ENCODE results near the gene ZBTB39. TPM values are rescaled to one million over a fixed set of nuclear protein-coding genes. Genes with fewer than 3 reads are reported as not detected.
"Not testable (repeated sequence)": the region's sequence is repeated elsewhere in the genome, so short reads cannot be mapped to it uniquely, and the experiment has no call there.

The ZBTB39 gene
- total RNA-seq, 2 donors from 2014 or later: 3.6 to 5.2 TPM

- no peak overlapping the region for H3K27ac ChIP-seq
- H3K4me3 ChIP-seq: no peak overlapping the region
- no peaks in the 10 kb centered on the region for H3K9me3 ChIP-seq
- H3K36me3 ChIP-seq (replicated peaks in 1 of 2; ENCODE audit: insufficient read depth in 1 of 2, low read depth in 2 of 2): no peaks in the 10 kb centered on the region
- H3K27me3 ChIP-seq: no peaks in the 10 kb centered on the region
- H3K4me1 ChIP-seq: no peaks in the 10 kb centered on the region
- no peak for ATAC-seq
- intact Hi-C loops (cut with DNase I): no loop called here
- 81 to 82% methylated on average over 9 of the region's 9 CpGs for WGBS, 2 donors
- no peak for TF ChIP-seq CTCF (IDR thresholded peaks at IDR 0.05)
- TF ChIP-seq POLR2A (IDR thresholded peaks at IDR 0.05): no peak
- no peak for DNase-seq
These were observed 13.8 kb upstream of the ZBTB39 start for GRCh38 chr12:57019983-57020719.

- H3K4me3 ChIP-seq: no peak overlapping the region
- no peaks in the 10 kb centered on the region for H3K27me3 ChIP-seq
- 67 to 77% methylated on average over 1 of the region's 1 CpG for WGBS, 2 donors
- no peak overlapping the region for H3K27ac ChIP-seq
- H3K9me3 ChIP-seq: no peaks in the 10 kb centered on the region
- no peaks in the 10 kb centered on the region for H3K4me1 ChIP-seq
- no peak for TF ChIP-seq CTCF (IDR thresholded peaks at IDR 0.05)
- TF ChIP-seq POLR2A (IDR thresholded peaks at IDR 0.05): no peak
- ATAC-seq: no peak
- no peak for DNase-seq
- intact Hi-C loops (cut with DNase I): no loop called here
- H3K36me3 ChIP-seq (replicated peaks in 1 of 2; ENCODE audit: insufficient read depth in 1 of 2, low read depth in 2 of 2): no peaks in the 10 kb centered on the region
These were observed 12.6 kb upstream of the ZBTB39 start for GRCh38 chr12:57018906-57019305.

GRCh38 chr12:57018353-57018752 lies 12.0 kb upstream of the ZBTB39 start:
- H3K27ac ChIP-seq; DNase-seq; H3K27me3 ChIP-seq; H3K4me1 ChIP-seq; intact Hi-C loops (cut with DNase I); H3K4me3 ChIP-seq; ATAC-seq; H3K9me3 ChIP-seq; H3K36me3 ChIP-seq (replicated peaks in 1 of 2; ENCODE audit: insufficient read depth in 1 of 2, low read depth in 2 of 2): not testable (repeated sequence)
- 77 to 80% methylated on average over 5 of the region's 5 CpGs for WGBS, 2 donors

- DNase-seq: no peak
- H3K4me1 ChIP-seq: no peaks in the 10 kb centered on the region
- no peak within 1 kb of the TSS for H3K27ac ChIP-seq
- 30 to 36% methylated on average over 6 of the region's 6 CpGs for WGBS, 2 donors
- H3K4me3 ChIP-seq: no peak within 1 kb of the TSS
- no peak for TF ChIP-seq CTCF (IDR thresholded peaks at IDR 0.05)
- no peak for TF ChIP-seq POLR2A (IDR thresholded peaks at IDR 0.05)
- ATAC-seq: no peak
- intact Hi-C loops (cut with DNase I): no loop called here
- no peaks in the 10 kb centered on the region for H3K27me3 ChIP-seq
- H3K9me3 ChIP-seq: no peaks in the 10 kb centered on the region
- no peaks in the 10 kb centered on the region for H3K36me3 ChIP-seq (replicated peaks in 1 of 2; ENCODE audit: insufficient read depth in 1 of 2, low read depth in 2 of 2)
These were observed 10.0 kb upstream of the ZBTB39 start, which contains the start of gene TAC3 for GRCh38 chr12:57016348-57016747. TSS of gene TAC3 (minus strand) at chr12:57016529. CDS start at chr12:57015797, 732 bp downstream.

GRCh38 chr12:57012600-57013465 lies 6.5 kb upstream of the ZBTB39 start:
- no peaks in the 10 kb centered on the region for H3K9me3 ChIP-seq
- ATAC-seq: no peak
- no peaks in the 10 kb centered on the region for H3K4me1 ChIP-seq
- no peaks in the 10 kb centered on the region for H3K36me3 ChIP-seq (replicated peaks in 1 of 2; ENCODE audit: insufficient read depth in 1 of 2, low read depth in 2 of 2)
- H3K27me3 ChIP-seq: no peaks in the 10 kb centered on the region
- no peak for DNase-seq
- no peak overlapping the region for H3K27ac ChIP-seq
- no peak overlapping the region for H3K4me3 ChIP-seq
- no peak for TF ChIP-seq POLR2A (IDR thresholded peaks at IDR 0.05)
- no peak for TF ChIP-seq CTCF (IDR thresholded peaks at IDR 0.05)
- intact Hi-C loops (cut with DNase I): no loop called here
- WGBS, 2 donors: 59 to 60% methylated on average over 7 of the region's 7 CpGs

Measured in body of pancreas (tissue), 4 donors.